HepG2 (cell line): ENCODE results near the gene BICRAL. TPM values are rescaled to one million over a fixed set of nuclear protein-coding genes. Genes with fewer than 3 reads are reported as not detected.

Source experiments
- ARNT ChIP-seq: fragments of 450-650 bp; IDR thresholded peaks from 2 replicates; pipeline ENCODE4 v1.6.1; 2017
- ATAD3A ChIP-seq: sonication (generic); formaldehyde crosslinking; IDR thresholded peaks from 2 replicates; pipeline ENCODE4 v1.4.0; 2020; ENCODE audit warnings: missing genetic modification reagents
- FOXC1 ChIP-seq: sonication (generic); formaldehyde crosslinking; IDR thresholded peaks from 2 replicates; pipeline ENCODE4 v1.8.0; 2022; ENCODE audit warnings: mild to moderate bottlenecking, missing genetic modification reagents, borderline replicate concordance
- GLI4 ChIP-seq: sonication (generic); formaldehyde crosslinking; IDR thresholded peaks from 2 replicates; pipeline ENCODE4 v1.5.1; 2020; ENCODE audit warnings: missing genetic modification reagents, mild to moderate bottlenecking, moderate library complexity, borderline replicate concordance
- GZF1 ChIP-seq: sonication (generic); formaldehyde crosslinking; IDR thresholded peaks from 2 replicates; pipeline ENCODE4 v1.5.1; 2020; ENCODE audit warnings: mild to moderate bottlenecking, missing genetic modification reagents
- MAFK ChIP-seq, 2 experiments: IDR thresholded peaks in 1 of 2; conservative IDR thresholded peaks in 1 of 2; 2 replicates each; pipeline ENCODE4 v1.6.1; 2011; ENCODE audit warnings: improper control_type of control experiment in 2 of 2, low read length in 2 of 2
- ONECUT2 ChIP-seq: sonication (generic); formaldehyde crosslinking; IDR thresholded peaks from 2 replicates; pipeline ENCODE4 v1.4.0; 2020; ENCODE audit warnings: missing genetic modification reagents
- RFX1 ChIP-seq: fragments of 450-650 bp; IDR thresholded peaks from 2 replicates; pipeline ENCODE4 v1.6.1; 2017
- RXRA ChIP-seq: sonication (generic); formaldehyde crosslinking; IDR thresholded peaks from 2 replicates; pipeline ENCODE4 v1.5.1; 2020; ENCODE audit warnings: missing genetic modification reagents
- SIN3A ChIP-seq: IDR thresholded peaks from 2 replicates; pipeline ENCODE4 v1.6.1; 2011; ENCODE audit warnings: low read depth, mild to moderate bottlenecking, control low read depth, low read length, borderline replicate concordance
- SRY ChIP-seq: sonication (generic); formaldehyde crosslinking; IDR thresholded peaks from 2 replicates; pipeline ENCODE4 v1.8.0; 2022; ENCODE audit warnings: mild to moderate bottlenecking, missing genetic modification reagents
- ZBTB20 ChIP-seq: sonication (generic); formaldehyde crosslinking; IDR thresholded peaks from 2 replicates; pipeline ENCODE4 v1.8.1; 2023; ENCODE audit warnings: missing genetic modification reagents, low read depth, mild to moderate bottlenecking, borderline replicate concordance
- ZBTB38 ChIP-seq: sonication (generic); formaldehyde crosslinking; IDR thresholded peaks from 2 replicates; pipeline ENCODE4 v1.5.1; 2020; ENCODE audit warnings: mild to moderate bottlenecking, missing genetic modification reagents
- ZBTB8A ChIP-seq: sonication (generic); formaldehyde crosslinking; IDR thresholded peaks from 2 replicates; pipeline ENCODE4 v1.4.0; 2020; ENCODE audit warnings: mild to moderate bottlenecking, low read depth, missing genetic modification reagents, borderline replicate concordance
- ZC3H13 ChIP-seq: sonication (generic); formaldehyde crosslinking; IDR thresholded peaks from 2 replicates; pipeline ENCODE4 v1.8.1; 2023; ENCODE audit warnings: mild to moderate bottlenecking, missing genetic modification reagents, moderate library complexity
- ZEB1 ChIP-seq: IDR thresholded peaks from 2 replicates; pipeline ENCODE4 v1.6.1; 2012; ENCODE audit warnings: mild to moderate bottlenecking, low read depth, inconsistent platforms; ENCODE audit not compliant: insufficient replicate concordance
- ZFP90 ChIP-seq: sonication (generic); formaldehyde crosslinking; IDR thresholded peaks from 2 replicates; pipeline ENCODE4 v1.8.0; 2022; ENCODE audit warnings: missing genetic modification reagents, mild to moderate bottlenecking, inconsistent platforms, borderline replicate concordance
- ZNF138 ChIP-seq: sonication (generic); formaldehyde crosslinking; IDR thresholded peaks from 2 replicates; pipeline ENCODE4 v1.5.0; 2020; ENCODE audit warnings: mild to moderate bottlenecking, low read depth, missing genetic modification reagents
- ZNF274 ChIP-seq: sonication (generic); formaldehyde crosslinking; IDR thresholded peaks from 2 replicates; pipeline ENCODE4 v1.5.1; 2020; ENCODE audit warnings: mild to moderate bottlenecking, missing genetic modification reagents
- ZNF570 ChIP-seq: sonication (generic); formaldehyde crosslinking; IDR thresholded peaks from 2 replicates; pipeline ENCODE4 v1.4.0; 2020; ENCODE audit warnings: mild to moderate bottlenecking, missing genetic modification reagents, borderline replicate concordance
- ZNF839 ChIP-seq: sonication (generic); formaldehyde crosslinking; IDR thresholded peaks from 2 replicates; pipeline ENCODE4 v1.4.0; 2020; ENCODE audit warnings: missing genetic modification reagents, mild to moderate bottlenecking, borderline replicate concordance
- polyA plus RNA-seq, 8 experiments: library from polyadenylated mRNA; depleted of rRNA in 3 of 8; stranded (reverse) in 7 of 8; unstranded in 1 of 8; fragments of >200 nt; fragmentation: Illumina TruSeq in 4 of 8; extraction: Trizol in 4 of 8; gene quantifications; 2 replicates each; pipeline versions ENCODE4 v1.2.1 to v1.2.3, GENCODE V29; 2011 to 2016; ENCODE audit warnings: low read depth in 4 of 8, missing spikeins in 1 of 8, mixed read lengths in 1 of 8; ENCODE audit not compliant: insufficient read depth in 1 of 8
- total RNA-seq, 5 experiments: library from RNA; depleted of rRNA; stranded (reverse); fragments of >200 nt; fragmentation: Illumina TruSeq; extraction: Trizol; gene quantifications; 2 replicates each; pipeline ENCODE4 v1.2.3, GENCODE V29; 2016; ENCODE audit warnings: low read depth in 1 of 5
- TF ChIP-seq, protein P1 (sequence below): IDR thresholded peaks from 2 replicates; pipeline ENCODE4 v1.6.1; 2018; ENCODE audit warnings: missing genetic modification reagents, mild to moderate bottlenecking, missing compliant biosample characterization
- TF ChIP-seq, protein P2 (sequence below), 2 experiments: sonication (generic) in 1 of 2; formaldehyde crosslinking in 1 of 2; IDR thresholded peaks; 2 replicates each; pipeline versions ENCODE4 v1.4.0 to v1.6.1; 2018 to 2020; ENCODE audit warnings: missing genetic modification reagents in 2 of 2, borderline replicate concordance in 1 of 2, low read depth in 1 of 2, mild to moderate bottlenecking in 1 of 2, missing biosample characterization in 1 of 2
- TF ChIP-seq, protein P3 (sequence below): sonication (generic); formaldehyde crosslinking; IDR thresholded peaks from 2 replicates; pipeline ENCODE4 v1.8.0; 2022; ENCODE audit warnings: mild to moderate bottlenecking, missing genetic modification reagents, moderate library complexity
- TF ChIP-seq, protein P4 (sequence below): sonication (generic); formaldehyde crosslinking; IDR thresholded peaks from 2 replicates; pipeline ENCODE4 v1.8.0; 2022; ENCODE audit warnings: missing genetic modification reagents, mild to moderate bottlenecking, borderline replicate concordance

The BICRAL gene
- total and polyA plus RNA-seq, 2 of the 13 experiments (the other 11 are each of a cell fraction or from before 2014, with no cell fraction given), result 5.0 to 13.5 TPM

DNA sequence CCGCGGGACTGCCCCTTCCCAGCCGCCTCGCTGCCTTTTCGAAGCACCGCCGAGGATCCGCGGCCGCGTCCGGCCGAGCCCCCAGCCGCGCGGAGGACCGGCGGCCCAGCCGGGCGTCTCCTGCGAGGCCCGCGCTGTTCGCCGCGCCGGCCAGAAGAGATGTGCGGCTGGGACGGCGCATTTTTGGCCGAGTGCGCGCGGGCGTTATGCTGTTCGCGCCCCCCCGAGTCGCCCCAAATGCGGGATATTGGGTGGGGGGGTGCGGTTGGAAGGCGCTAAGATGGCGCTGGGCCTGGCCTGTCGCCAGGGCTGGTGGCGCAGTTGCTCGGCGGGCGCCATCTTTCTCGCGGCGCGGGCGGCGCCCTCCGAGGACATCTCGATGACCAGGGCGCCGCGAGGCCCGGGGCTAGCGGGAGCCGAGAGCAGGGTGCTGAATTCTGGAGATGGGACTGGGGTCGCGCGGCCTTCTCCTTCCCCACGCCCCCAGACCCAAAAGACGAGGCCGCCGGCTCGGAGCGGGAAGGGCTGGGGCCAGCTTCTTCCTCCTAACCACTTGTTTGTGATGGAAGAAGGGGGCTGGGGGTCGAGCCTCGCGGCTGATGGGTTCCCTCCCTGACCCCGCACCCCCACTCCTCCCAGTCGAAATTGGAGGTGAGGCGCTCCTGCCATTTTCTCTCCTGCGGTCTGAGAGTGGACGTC lies 1.5 kb downstream of the BICRAL start (continued):
- TF ChIP-seq ZC3H13 (CRISPR knock-in tag) (peak; percentile 70; the same call in 1 of the 2 replicates), RXRA (CRISPR knock-in tag) (peak; percentile 71; the same call in 1 of the 2 replicates), ZNF138 (peak; percentile 54; the same call in 1 of the 2 replicates), MAFK (conservative IDR thresholded peaks at IDR 0.05 in 1 of 2, IDR thresholded peaks at IDR 0.05 in 1 of 2; ENCODE audit: low read length in 2 of 2) (no peak), ZBTB38 (CRISPR knock-in tag) (peak; percentile 89; the same call in 1 of the 2 replicates), ZNF839 (CRISPR knock-in tag) (0 out of 2 replicates have a peak, but pooled peaks have one; percentile 63), ONECUT2 (CRISPR knock-in tag) (peak; percentile 48; the same call in 1 of the 2 replicates), GLI4 (peak; percentile 64; the same call in 1 of the 2 replicates), ARNT (no peak), RFX1 (0 out of 2 replicates have a peak, but pooled peaks have one; percentile 7), GZF1 (CRISPR knock-in tag) (no peak), SRY (CRISPR knock-in tag) (peak; percentile 85), ZNF570 (0 out of 2 replicates have a peak, but pooled peaks have one; percentile 15), FOXC1 (CRISPR knock-in tag) (peak; percentile 92; the same call in 1 of the 2 replicates), ZBTB20 (CRISPR knock-in tag) (peak; percentile 62; the same call in 1 of the 2 replicates), ZFP90 (peak; percentile 85), ZNF274 (CRISPR knock-in tag) (peak; percentile 92; the same call in 1 of the 2 replicates), SIN3A (0 out of 2 replicates have a peak, but pooled peaks have one; percentile 21), ATAD3A (CRISPR knock-in tag) (no peak; the same call in 1 of the 2 replicates), ZBTB8A (CRISPR knock-in tag) (no peak), ZEB1 (peak; percentile 72)
- TF ChIP-seq, protein P1, sequence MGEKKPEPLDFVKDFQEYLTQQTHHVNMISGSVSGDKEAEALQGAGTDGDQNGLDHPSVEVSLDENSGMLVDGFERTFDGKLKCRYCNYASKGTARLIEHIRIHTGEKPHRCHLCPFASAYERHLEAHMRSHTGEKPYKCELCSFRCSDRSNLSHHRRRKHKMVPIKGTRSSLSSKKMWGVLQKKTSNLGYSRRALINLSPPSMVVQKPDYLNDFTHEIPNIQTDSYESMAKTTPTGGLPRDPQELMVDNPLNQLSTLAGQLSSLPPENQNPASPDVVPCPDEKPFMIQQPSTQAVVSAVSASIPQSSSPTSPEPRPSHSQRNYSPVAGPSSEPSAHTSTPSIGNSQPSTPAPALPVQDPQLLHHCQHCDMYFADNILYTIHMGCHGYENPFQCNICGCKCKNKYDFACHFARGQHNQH, result peak; percentile 49; the same call in 1 of the 2 replicates
- TF ChIP-seq, protein P2, sequence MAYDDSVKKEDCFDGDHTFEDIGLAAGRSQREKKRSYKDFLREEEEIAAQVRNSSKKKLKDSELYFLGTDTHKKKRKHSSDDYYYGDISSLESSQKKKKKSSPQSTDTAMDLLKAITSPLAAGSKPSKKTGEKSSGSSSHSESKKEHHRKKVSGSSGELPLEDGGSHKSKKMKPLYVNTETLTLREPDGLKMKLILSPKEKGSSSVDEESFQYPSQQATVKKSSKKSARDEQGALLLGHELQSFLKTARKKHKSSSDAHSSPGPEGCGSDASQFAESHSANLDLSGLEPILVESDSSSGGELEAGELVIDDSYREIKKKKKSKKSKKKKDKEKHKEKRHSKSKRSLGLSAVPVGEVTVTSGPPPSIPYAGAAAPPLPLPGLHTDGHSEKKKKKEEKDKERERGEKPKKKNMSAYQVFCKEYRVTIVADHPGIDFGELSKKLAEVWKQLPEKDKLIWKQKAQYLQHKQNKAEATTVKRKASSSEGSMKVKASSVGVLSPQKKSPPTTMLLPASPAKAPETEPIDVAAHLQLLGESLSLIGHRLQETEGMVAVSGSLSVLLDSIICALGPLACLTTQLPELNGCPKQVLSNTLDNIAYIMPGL (CRISPR knock-in tag; IDR thresholded peaks at IDR 0.05; ENCODE audit: borderline replicate concordance in 1 of 2, low read depth in 1 of 2), result peak; percentile 76 to 87; a peak in 3 of 4 replicates
- TF ChIP-seq, protein P3, sequence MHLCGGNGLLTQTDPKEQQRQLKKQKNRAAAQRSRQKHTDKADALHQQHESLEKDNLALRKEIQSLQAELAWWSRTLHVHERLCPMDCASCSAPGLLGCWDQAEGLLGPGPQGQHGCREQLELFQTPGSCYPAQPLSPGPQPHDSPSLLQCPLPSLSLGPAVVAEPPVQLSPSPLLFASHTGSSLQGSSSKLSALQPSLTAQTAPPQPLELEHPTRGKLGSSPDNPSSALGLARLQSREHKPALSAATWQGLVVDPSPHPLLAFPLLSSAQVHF (CRISPR knock-in tag), result peak; percentile 79
- TF ChIP-seq, protein P4, sequence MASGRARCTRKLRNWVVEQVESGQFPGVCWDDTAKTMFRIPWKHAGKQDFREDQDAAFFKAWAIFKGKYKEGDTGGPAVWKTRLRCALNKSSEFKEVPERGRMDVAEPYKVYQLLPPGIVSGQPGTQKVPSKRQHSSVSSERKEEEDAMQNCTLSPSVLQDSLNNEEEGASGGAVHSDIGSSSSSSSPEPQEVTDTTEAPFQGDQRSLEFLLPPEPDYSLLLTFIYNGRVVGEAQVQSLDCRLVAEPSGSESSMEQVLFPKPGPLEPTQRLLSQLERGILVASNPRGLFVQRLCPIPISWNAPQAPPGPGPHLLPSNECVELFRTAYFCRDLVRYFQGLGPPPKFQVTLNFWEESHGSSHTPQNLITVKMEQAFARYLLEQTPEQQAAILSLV (CRISPR knock-in tag), result peak; percentile 89; the same call in 1 of the 2 replicates
